A549 (cell line): ENCODE data around the gene CEMIP2. TPM values are rescaled to one million over a fixed set of nuclear protein-coding genes. Genes with fewer than 3 reads are reported as not detected.

ENCODE experiments used
- ATAC-seq, 2 experiments: fragments of 200-7000 bp in 1 of 2; fragments of >200 bp in 1 of 2; cut with Nextera tagmentation in 1 of 2; cut with Tn5 transposase in 1 of 2; 3 replicates each; pipeline versions ENCODE4 v1.8.0 to v1.9.1; 2018 to 2020; ENCODE audit warnings: mild to moderate bottlenecking in 1 of 2, moderate library complexity in 1 of 2
- CTCF ChIA-PET: fragments of 300-600 bp; sonication (Branson Sonifier 250); formaldehyde crosslinking; extraction: SDS; loops from one replicate; lab custom pipeline; 2021; ENCODE audit warnings: antibody characterized with exemption, inconsistent platforms; lab: Yijun Ruan, JAX
- POLR2A ChIA-PET: fragments of 350-600 bp; formaldehyde crosslinking; extraction: SDS; loops from one replicate; lab custom pipeline; 2021; ENCODE audit warnings: antibody characterized with exemption, inconsistent platforms; lab: Yijun Ruan, JAX
- DNase-seq, 2 experiments: peaks; one replicate each; pipeline versions ENCODE4 v3.0.0 to v3.0.0-alpha.2; 2011 to 2016; ENCODE audit warnings: low read depth in 1 of 2, low spot score in 1 of 2
- FAIRE-seq: peaks from 2 replicates; lab custom pipeline; 2011; peaks lifted over from hg19 to GRCh38; lab: Jason Lieb, UNC
- H3K27ac ChIP-seq, 2 experiments: fragments of >200 bp; sonication (Bioruptor Twin); formaldehyde crosslinking; 3 replicates each; pipeline ENCODE4 v1.5.1; 2016 to 2017
- H3K4me1 ChIP-seq: fragments of >200 bp; sonication (Bioruptor Twin); formaldehyde crosslinking; 3 replicates; pipeline ENCODE4 v1.6.1; 2016
- H3K4me2 ChIP-seq: fragments of >200 bp; sonication (Bioruptor Twin); formaldehyde crosslinking; 3 replicates; pipeline ENCODE4 v1.6.1; 2016
- H3K4me3 ChIP-seq: fragments of >200 bp; sonication (Bioruptor Twin); formaldehyde crosslinking; 3 replicates; pipeline ENCODE4 v1.5.1; 2016
- H3K9me3 ChIP-seq: fragments of >200 bp; sonication (Bioruptor Twin); formaldehyde crosslinking; 3 replicates; pipeline ENCODE4 v1.6.1; 2016
- BHLHE40 ChIP-seq: IDR thresholded peaks from 2 replicates; pipeline ENCODE4 v1.6.1; 2012; ENCODE audit warnings: low read depth, low read length, inconsistent platforms
- CHD2 ChIP-seq: fragments of 150-350 bp; IDR thresholded peaks from 2 replicates; pipeline ENCODE4 v1.6.1; 2014; ENCODE audit warnings: low read length; ENCODE audit not compliant: partially characterized antibody
- CHD4 ChIP-seq: fragments of 200-600 bp; sonication (generic); IDR thresholded peaks from 2 replicates; pipeline ENCODE4 v1.6.1; 2016; ENCODE audit warnings: antibody characterized with exemption, mild to moderate bottlenecking, borderline replicate concordance
- EHF ChIP-seq: fragments of 250-450 bp; sonication (Bioruptor Pico); IDR thresholded peaks from 2 replicates; pipeline ENCODE4 v1.5.0; 2020; ENCODE audit warnings: mild to moderate bottlenecking
- FOXS1 ChIP-seq: fragments of 250-450 bp; sonication (Bioruptor Pico); IDR thresholded peaks from 2 replicates; pipeline ENCODE4 v1.5.0; 2020; ENCODE audit warnings: mild to moderate bottlenecking, moderate library complexity
- HOXB5 ChIP-seq: fragments of 250-450 bp; sonication (Bioruptor Pico); IDR thresholded peaks from 2 replicates; pipeline ENCODE4 v1.5.0; 2020; ENCODE audit warnings: mild to moderate bottlenecking, moderate library complexity
- KDM1A ChIP-seq: fragments of 200-600 bp; sonication (generic); IDR thresholded peaks from 2 replicates; pipeline ENCODE4 v1.6.1; 2016; ENCODE audit warnings: low read depth, mild to moderate bottlenecking
- MAFK ChIP-seq: fragments of 450-650 bp; IDR thresholded peaks from 2 replicates; pipeline ENCODE4 v1.6.1; 2014; ENCODE audit not compliant: partially characterized antibody
- MYC ChIP-seq: IDR thresholded peaks from 2 replicates; pipeline ENCODE4 v1.6.1; 2012; ENCODE audit warnings: mild to moderate bottlenecking, inconsistent platforms, low read length, improper control_type of control experiment, borderline replicate concordance
- NPAS2 ChIP-seq: fragments of 250-450 bp; sonication (Bioruptor Pico); IDR thresholded peaks from 2 replicates; pipeline ENCODE4 v1.8.0; 2022; ENCODE audit warnings: mild to moderate bottlenecking, moderate library complexity, borderline replicate concordance
- POLR2A ChIP-seq: IDR thresholded peaks from 2 replicates; pipeline ENCODE4 v1.6.1; 2012; ENCODE audit warnings: mild to moderate bottlenecking, low read length
- RAD21 ChIP-seq, 2 experiments: fragments of >200 bp in 1 of 2; sonication (Bioruptor Twin) in 1 of 2; formaldehyde crosslinking in 1 of 2; IDR thresholded peaks in 1 of 2; conservative IDR thresholded peaks in 1 of 2; 2 replicates in 1 of 2; 3 replicates in 1 of 2; pipeline ENCODE4 v1.6.1; 2012 to 2018; ENCODE audit warnings: inconsistent platforms in 1 of 2
- RCOR1 ChIP-seq: fragments of 150-350 bp; IDR thresholded peaks from 2 replicates; pipeline ENCODE4 v1.6.1; 2014; ENCODE audit warnings: antibody characterized with exemption, low read length, low read depth
- RNF2 ChIP-seq: fragments of 200-600 bp; sonication (generic); IDR thresholded peaks from 2 replicates; pipeline ENCODE4 v1.6.1; 2016; ENCODE audit warnings: low read depth, mild to moderate bottlenecking, antibody characterized with exemption, moderate library complexity, borderline replicate concordance
- SMC3 ChIP-seq: fragments of >200 bp; sonication (Bioruptor Twin); formaldehyde crosslinking; IDR thresholded peaks from 3 replicates; pipeline ENCODE4 v1.6.1; 2018; ENCODE audit warnings: inconsistent platforms
- TFCP2L1 ChIP-seq: fragments of 250-450 bp; sonication (Bioruptor Pico); IDR thresholded peaks from 2 replicates; pipeline ENCODE4 v1.5.0; 2021; ENCODE audit warnings: mild to moderate bottlenecking
- ZC3H11A ChIP-seq: fragments of 450-650 bp; IDR thresholded peaks from 2 replicates; pipeline ENCODE4 v1.6.1; 2014; ENCODE audit warnings: antibody characterized with exemption, mild to moderate bottlenecking
- ZFP36 ChIP-seq: fragments of 450-650 bp; IDR thresholded peaks from 2 replicates; pipeline ENCODE4 v1.6.1; 2014; ENCODE audit warnings: borderline replicate concordance; ENCODE audit not compliant: partially characterized antibody
- ZNF302 ChIP-seq: fragments of 250-450 bp; sonication (Bioruptor Pico); IDR thresholded peaks from 2 replicates; pipeline ENCODE4 v1.9.0; 2021; ENCODE audit warnings: inconsistent platforms, mild to moderate bottlenecking, moderate library complexity
- whole genome bisulfite sequencing: methylation state at CpG from one replicate; pipeline ENCODE4 v1.1.6; 2017; ENCODE audit errors: missing lambda C conversion rate; 5-methylcytosine and 5-hydroxymethylcytosine counted together
- polyA plus RNA-seq, 4 experiments: library from polyadenylated mRNA; depleted of rRNA in 3 of 4; stranded (reverse); fragments of >200 nt; fragmentation: RNase III in 1 of 4; extraction: RNeasy Plus Mini Kit Qiagen cat#74134 plus additional on column Dnase treatment in 1 of 4; gene quantifications; 2 replicates in 3 of 4; 3 replicates in 1 of 4; pipeline ENCODE4 v1.2.3, GENCODE V29; 2011 to 2017
- TF ChIP-seq, protein P1 (sequence below): fragments of >200 bp; sonication (Bioruptor Twin); formaldehyde crosslinking; IDR thresholded peaks from 3 replicates; pipeline ENCODE4 v1.5.1; 2016
- TF ChIP-seq, protein P2 (sequence below): fragments of 450-650 bp; IDR thresholded peaks from 2 replicates; pipeline ENCODE4 v1.6.1; 2014; ENCODE audit warnings: antibody characterized with exemption
- TF ChIP-seq, protein P3 (sequence below): fragments of 250-450 bp; sonication (Bioruptor Pico); IDR thresholded peaks from 2 replicates; pipeline ENCODE4 v1.5.0; 2020; ENCODE audit warnings: low read depth, mild to moderate bottlenecking, moderate library complexity
- TF ChIP-seq, protein P4 (sequence below): IDR thresholded peaks from 2 replicates; pipeline ENCODE4 v1.6.1; 2012; ENCODE audit warnings: low read depth, borderline replicate concordance
- TF ChIP-seq, protein P5 (sequence below): fragments of >200 bp; sonication (Bioruptor Twin); formaldehyde crosslinking; IDR thresholded peaks from 2 replicates; pipeline ENCODE4 v1.6.1; 2016

Gene CEMIP2
- polyA plus RNA-seq, 2 of the 4 experiments (the other 2 are of a cell fraction), result 146 to 161 TPM

DNA sequence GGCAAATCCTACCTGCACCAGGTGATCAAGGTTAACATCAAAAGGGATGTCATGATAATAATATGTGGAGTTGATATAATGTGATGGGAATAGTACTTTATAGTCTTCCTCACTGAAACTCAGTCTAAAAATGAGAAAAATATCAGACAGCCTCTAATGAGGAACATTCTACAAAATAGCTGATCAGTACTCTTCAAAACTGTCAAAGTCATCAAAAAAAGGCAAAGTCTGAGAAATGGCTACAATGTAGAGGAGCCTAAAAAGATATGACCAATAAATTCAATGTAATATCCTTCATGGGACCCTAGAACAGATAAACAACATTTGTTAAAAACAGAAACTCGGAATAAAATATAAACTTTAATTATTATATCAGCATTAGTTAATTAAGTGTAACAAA lies 95.7 kb downstream of the CEMIP2 start:
- POLR2A ChIA-PET, result interaction anchor here (0.6 kb wide), 2 partner anchors 67 to 91 kb away, joined by 3 to 6 read pairs; no protein-coding TSS in a partner anchor
- FAIRE-seq, result no peak
- CTCF ChIA-PET, result interaction anchor here (1.5 kb wide), 1 partner anchor 9 kb away, joined by 6 read pairs; no protein-coding TSS in a partner anchor

DNA sequence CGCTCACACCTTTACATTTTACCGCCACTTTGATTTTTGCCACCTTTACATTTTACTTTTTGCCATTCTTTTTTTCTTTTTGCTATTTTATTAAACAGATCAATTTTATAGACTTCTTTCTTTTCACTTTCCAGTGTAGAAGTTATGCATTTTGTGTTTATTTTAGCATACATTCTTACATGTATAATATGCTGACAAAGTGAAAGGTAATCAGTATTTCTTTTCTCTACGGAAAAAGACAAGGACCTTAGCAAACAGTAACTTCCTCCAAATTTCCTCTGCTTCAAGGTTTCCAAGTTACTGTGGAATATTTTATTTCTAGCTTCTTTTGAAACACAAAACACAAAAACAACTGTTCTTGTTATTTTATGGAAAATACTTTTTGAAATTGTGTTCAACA lies 97.0 kb downstream of the CEMIP2 start:
- POLR2A ChIA-PET, result no interaction called here
- no peak overlapping the region for H3K27ac ChIP-seq
- no peak overlapping the region for H3K4me3 ChIP-seq
- ATAC-seq (no peak), DNase-seq (no peak), FAIRE-seq (peak; percentile 46)
- no peak overlapping the region for H3K4me2 ChIP-seq
- H3K9me3 ChIP-seq, result peaks cover 1% of the 10 kb centered on the region; the same call in 1 of the 3 replicates
- no peak for TF ChIP-seq CHD4
- no peak for TF ChIP-seq KDM1A
- no peak for TF ChIP-seq ZFP36
- no peak for TF ChIP-seq CHD2
- peak; percentile 53 for TF ChIP-seq MAFK
- TF ChIP-seq RCOR1, result no peak
- WGBS, result 91% methylated on average over 3 of the region's 3 CpGs
- CTCF ChIA-PET, result interaction anchor here (1.5 kb wide), 1 partner anchor 10 kb away, joined by 5 read pairs; no protein-coding TSS in a partner anchor
- peaks cover 17% of the 10 kb centered on the region for H3K4me1 ChIP-seq

More for the DNA sequence above, 95.7 kb downstream of the CEMIP2 start:
- Histone ChIP-seq H3K4me1 (peaks cover 30% of the 10 kb centered on the region), H3K4me2 (no peak overlapping the region), H3K4me3 (no peak overlapping the region), H3K27ac (no peak overlapping the region), H3K9me3 (peaks cover 4% of the 10 kb centered on the region; the same call in 1 of the 3 replicates)
- ATAC-seq, result no peak
- WGBS, result 93% methylated on average over 1 of the region's 1 CpG
- TF ChIP-seq MAFK, result peak; percentile 81
- no peak for TF ChIP-seq BHLHE40
- DNase-seq, result no peak

DNA sequence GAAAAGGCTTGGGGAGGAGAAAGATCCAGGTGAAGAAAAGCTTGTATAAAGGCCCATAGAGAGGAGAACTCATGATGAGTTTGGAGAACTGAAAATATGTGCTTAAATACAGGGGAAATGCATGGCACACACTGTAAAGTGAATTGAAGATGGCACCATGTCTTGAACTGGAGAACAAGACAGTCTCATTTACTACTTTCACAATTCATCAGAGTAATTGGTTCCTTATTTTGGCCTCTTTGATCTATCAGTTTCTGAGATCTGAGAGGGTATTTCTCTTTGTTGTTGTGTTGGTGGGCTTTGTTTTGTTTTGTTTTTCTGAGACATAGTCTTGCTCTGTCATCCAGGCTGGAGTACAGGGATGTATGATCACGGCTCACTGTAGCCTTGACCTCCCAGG lies 98.2 kb downstream of the CEMIP2 start:
- CTCF ChIA-PET, result no interaction called here

DNA sequence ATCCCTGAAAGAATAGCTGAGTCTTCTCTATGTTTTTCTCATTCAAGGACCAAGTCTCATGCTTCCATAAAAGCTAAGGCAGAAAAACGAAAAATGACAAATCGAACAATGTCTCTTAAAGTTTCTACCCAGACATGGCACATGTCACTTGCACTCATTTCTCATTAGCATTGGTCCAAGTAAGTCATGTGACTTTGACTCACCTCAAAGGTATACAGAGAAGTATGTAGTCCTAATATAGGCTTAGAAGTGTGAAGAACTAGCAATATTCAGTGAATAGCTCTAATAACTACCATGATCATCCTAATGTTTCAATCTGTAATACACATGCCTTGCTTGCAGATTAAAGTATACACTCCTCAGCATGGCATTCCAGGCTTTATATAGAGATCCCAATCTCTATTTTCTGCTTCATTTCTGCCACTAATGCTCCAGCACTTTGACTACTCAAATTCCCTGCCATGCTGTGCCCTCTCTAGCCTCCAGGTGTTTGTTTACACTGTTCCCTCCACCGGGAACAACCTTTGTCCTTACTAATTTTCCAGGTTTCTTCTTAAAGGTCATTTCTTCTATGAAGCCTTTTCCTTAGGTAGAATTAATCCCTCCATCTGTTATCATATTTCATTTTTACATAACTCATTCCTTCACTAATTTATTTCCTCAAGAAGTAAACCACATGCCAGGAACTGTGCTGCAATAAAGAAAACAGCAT lies 98.9 kb downstream of the CEMIP2 start:
- FAIRE-seq, result no peak
- Histone ChIP-seq H3K9me3 (no peaks in the 10 kb centered on the region), H3K4me1 (peaks cover 10% of the 10 kb centered on the region), H3K27ac (no peak overlapping the region), H3K4me3 (no peak overlapping the region)
- POLR2A ChIA-PET, result no interaction called here
- peak; percentile 9 to 52; a peak in 3 of 6 replicates for ATAC-seq
- CTCF ChIA-PET, result no interaction called here
- DNase-seq, result no peak
- 63% methylated on average over 3 of the region's 3 CpGs for WGBS
- TF ChIP-seq NPAS2 (CRISPR knock-in tag) (no peak), HOXB5 (CRISPR knock-in tag) (no peak)
- TF ChIP-seq, protein P1, sequence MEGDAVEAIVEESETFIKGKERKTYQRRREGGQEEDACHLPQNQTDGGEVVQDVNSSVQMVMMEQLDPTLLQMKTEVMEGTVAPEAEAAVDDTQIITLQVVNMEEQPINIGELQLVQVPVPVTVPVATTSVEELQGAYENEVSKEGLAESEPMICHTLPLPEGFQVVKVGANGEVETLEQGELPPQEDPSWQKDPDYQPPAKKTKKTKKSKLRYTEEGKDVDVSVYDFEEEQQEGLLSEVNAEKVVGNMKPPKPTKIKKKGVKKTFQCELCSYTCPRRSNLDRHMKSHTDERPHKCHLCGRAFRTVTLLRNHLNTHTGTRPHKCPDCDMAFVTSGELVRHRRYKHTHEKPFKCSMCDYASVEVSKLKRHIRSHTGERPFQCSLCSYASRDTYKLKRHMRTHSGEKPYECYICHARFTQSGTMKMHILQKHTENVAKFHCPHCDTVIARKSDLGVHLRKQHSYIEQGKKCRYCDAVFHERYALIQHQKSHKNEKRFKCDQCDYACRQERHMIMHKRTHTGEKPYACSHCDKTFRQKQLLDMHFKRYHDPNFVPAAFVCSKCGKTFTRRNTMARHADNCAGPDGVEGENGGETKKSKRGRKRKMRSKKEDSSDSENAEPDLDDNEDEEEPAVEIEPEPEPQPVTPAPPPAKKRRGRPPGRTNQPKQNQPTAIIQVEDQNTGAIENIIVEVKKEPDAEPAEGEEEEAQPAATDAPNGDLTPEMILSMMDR, result no peak
- TF ChIP-seq, protein P2, sequence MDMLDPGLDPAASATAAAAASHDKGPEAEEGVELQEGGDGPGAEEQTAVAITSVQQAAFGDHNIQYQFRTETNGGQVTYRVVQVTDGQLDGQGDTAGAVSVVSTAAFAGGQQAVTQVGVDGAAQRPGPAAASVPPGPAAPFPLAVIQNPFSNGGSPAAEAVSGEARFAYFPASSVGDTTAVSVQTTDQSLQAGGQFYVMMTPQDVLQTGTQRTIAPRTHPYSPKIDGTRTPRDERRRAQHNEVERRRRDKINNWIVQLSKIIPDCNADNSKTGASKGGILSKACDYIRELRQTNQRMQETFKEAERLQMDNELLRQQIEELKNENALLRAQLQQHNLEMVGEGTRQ, result 0 out of 2 replicates have a peak, but pooled peaks have one; percentile 10
- TF ChIP-seq, all 56 proteins: peak for 1
- H3K4me2 ChIP-seq, result no peak overlapping the region; the same call in 2 of the 3 replicates

More for the DNA sequence above, 98.2 kb downstream of the CEMIP2 start:
- ATAC-seq (peak in 1 of 2 experiments; percentile 11; a peak in 1 of 6 replicates), FAIRE-seq (no peak), DNase-seq (no peak)
- peaks cover 11% of the 10 kb centered on the region for H3K4me1 ChIP-seq
- TF ChIP-seq ZNF302 (CRISPR knock-in tag), result no peak
- TF ChIP-seq FOXS1 (CRISPR knock-in tag), result no peak
- no peak for TF ChIP-seq MAFK
- TF ChIP-seq HOXB5 (CRISPR knock-in tag), result no peak
- no peak for TF ChIP-seq POLR2A
- TF ChIP-seq SMC3, result no peak
- no peak for TF ChIP-seq BHLHE40
- TF ChIP-seq TFCP2L1 (CRISPR knock-in tag), result no peak
- TF ChIP-seq, protein P3, sequence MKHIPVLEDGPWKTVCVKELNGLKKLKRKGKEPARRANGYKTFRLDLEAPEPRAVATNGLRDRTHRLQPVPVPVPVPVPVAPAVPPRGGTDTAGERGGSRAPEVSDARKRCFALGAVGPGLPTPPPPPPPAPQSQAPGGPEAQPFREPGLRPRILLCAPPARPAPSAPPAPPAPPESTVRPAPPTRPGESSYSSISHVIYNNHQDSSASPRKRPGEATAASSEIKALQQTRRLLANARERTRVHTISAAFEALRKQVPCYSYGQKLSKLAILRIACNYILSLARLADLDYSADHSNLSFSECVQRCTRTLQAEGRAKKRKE (CRISPR knock-in tag), result no peak
- no peak for TF ChIP-seq RAD21 (conservative IDR thresholded peaks at IDR 0.05 in 1 of 2, IDR thresholded peaks at IDR 0.05 in 1 of 2)
- no peak for TF ChIP-seq KDM1A
- no peak for TF ChIP-seq EHF (CRISPR knock-in tag)
- no peak for TF ChIP-seq RNF2
- no peak for TF ChIP-seq ZC3H11A
- TF ChIP-seq, protein P4, sequence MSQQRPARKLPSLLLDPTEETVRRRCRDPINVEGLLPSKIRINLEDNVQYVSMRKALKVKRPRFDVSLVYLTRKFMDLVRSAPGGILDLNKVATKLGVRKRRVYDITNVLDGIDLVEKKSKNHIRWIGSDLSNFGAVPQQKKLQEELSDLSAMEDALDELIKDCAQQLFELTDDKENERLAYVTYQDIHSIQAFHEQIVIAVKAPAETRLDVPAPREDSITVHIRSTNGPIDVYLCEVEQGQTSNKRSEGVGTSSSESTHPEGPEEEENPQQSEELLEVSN, result no peak
- TF ChIP-seq, protein P5, sequence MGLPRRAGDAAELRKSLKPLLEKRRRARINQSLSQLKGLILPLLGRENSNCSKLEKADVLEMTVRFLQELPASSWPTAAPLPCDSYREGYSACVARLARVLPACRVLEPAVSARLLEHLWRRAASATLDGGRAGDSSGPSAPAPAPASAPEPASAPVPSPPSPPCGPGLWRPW, result no peak
- no peak for TF ChIP-seq MYC
- H3K4me3 ChIP-seq, result no peak overlapping the region
- no peaks in the 10 kb centered on the region for H3K9me3 ChIP-seq
- 93% methylated on average over 1 of the region's 1 CpG for WGBS
- no peak overlapping the region; a peak in 1 of 6 replicates for H3K27ac ChIP-seq
- POLR2A ChIA-PET, result no interaction called here
- H3K4me2 ChIP-seq, result no peak overlapping the region
